Lower leg skin (tissue), 4 donors: ENCODE data around the gene INHBA. TPM values are rescaled to one million over a fixed set of nuclear protein-coding genes. Genes with fewer than 3 reads are reported as not detected.
A peak's percentile ranks its signal among the peaks of the same experiment; 100 is the strongest.

Source experiments
- DNase-seq, 2 donors: peaks; one replicate each; pipeline ENCODE4 v3.0.0-alpha.2; 2019; ENCODE audit warnings: low spot score in 2 of 2
- H3K4me3 ChIP-seq: fragments of 200-600 bp; sonication (generic); 2 replicates; pipeline ENCODE4 v1.5.1; 2017; ENCODE audit warnings: mild to moderate bottlenecking, low read depth; ENCODE audit not compliant: poor library complexity, severe bottlenecking
- CTCF ChIP-seq, 3 donors: fragments of 450-650 bp; IDR thresholded peaks; one replicate each; pipeline ENCODE4 v1.5.1; 2016; ENCODE audit warnings: antibody characterized with exemption in 3 of 3, mild to moderate bottlenecking in 3 of 3, moderate library complexity in 2 of 3
- POLR2A ChIP-seq, 2 donors: fragments of 450-650 bp; IDR thresholded peaks; one replicate each; pipeline ENCODE4 v1.6.1; 2016 to 2017; ENCODE audit warnings: antibody characterized with exemption in 2 of 2, mild to moderate bottlenecking in 1 of 2, moderate library complexity in 1 of 2
- WGBS, 2 donors: methylation state at CpG; one replicate each; pipeline ENCODE4 v1.1.5; 2018; 5-methylcytosine and 5-hydroxymethylcytosine counted together
- intact Hi-C: fragments of 100-400 bp; cut with DNase I; formaldehyde crosslinking; loops from one replicate; pipeline ENCODE4 v1.15.0; 2023; ENCODE audit warnings: low total_unique reads
- total RNA-seq, 4 donors: library from RNA; depleted of rRNA; stranded (reverse); fragments of >200 nt; gene quantifications; one replicate each; pipeline ENCODE4 v1.1.0, GENCODE V29; 2016

INHBA gene
- total RNA-seq, 4 donors from 2014 or later, result 1.1 to 6.3 (median 1.7) TPM

- no peak overlapping the region for H3K4me3 ChIP-seq
- TF ChIP-seq POLR2A (IDR thresholded peaks at IDR 0.05) (no peak), CTCF (IDR thresholded peaks at IDR 0.05) (no peak)
- intact Hi-C loops, result no loop called here
- WGBS, 2 donors, result 78 to 84% methylated on average over 2 of the region's 2 CpGs
- no peak for DNase-seq
Measured at GRCh38 chr7:41710838-41711237, 7.9 kb upstream of the INHBA start.

GRCh38 chr7:41709621-41710020, 6.7 kb upstream of the INHBA start:
- intact Hi-C loops, result no loop called here
- 51 to 58% methylated on average over 4 of the region's 4 CpGs for WGBS, 2 donors
- no peak overlapping the region for H3K4me3 ChIP-seq
- no peak for DNase-seq
- no peak for TF ChIP-seq CTCF (IDR thresholded peaks at IDR 0.05)
- TF ChIP-seq POLR2A (IDR thresholded peaks at IDR 0.05), result no peak

GRCh38 chr7:41708581-41709358, 5.9 kb upstream of the INHBA start:
- no peak overlapping the region for H3K4me3 ChIP-seq
- no peak for TF ChIP-seq POLR2A (IDR thresholded peaks at IDR 0.05)
- TF ChIP-seq CTCF (IDR thresholded peaks at IDR 0.05), result no peak
- intact Hi-C loops, result no loop called here
- WGBS, 2 donors, result 77 to 82% methylated on average over 8 of the region's 8 CpGs
- no peak for DNase-seq

- WGBS, 2 donors, result 86 to 87% methylated on average over 18 of the region's 18 CpGs
- no peak for TF ChIP-seq POLR2A (IDR thresholded peaks at IDR 0.05)
- TF ChIP-seq CTCF (IDR thresholded peaks at IDR 0.05), result no peak
- intact Hi-C loops, result no loop called here
- DNase-seq, result no peak
- no peak overlapping the region for H3K4me3 ChIP-seq
Measured at GRCh38 chr7:41706228-41706930, 3.5 kb upstream of the INHBA start.

- 2 to 3% methylated on average over 42 of the region's 42 CpGs for WGBS, 2 donors
- no peak for TF ChIP-seq CTCF (IDR thresholded peaks at IDR 0.05)
- DNase-seq, result peak; percentile 66 to 95
- peak overlapping the region; percentile 12 for H3K4me3 ChIP-seq
- intact Hi-C loops, result no loop called here
Measured at GRCh38 chr7:41705109-41705901, 2.4 kb upstream of the INHBA start.
